T-helper 22 cell (primary cell): Measurements from ENCODE around the gene PNRC1.
"Not testable (repeated sequence)": the region's sequence is repeated elsewhere in the genome, so short reads cannot be mapped to it uniquely, and the experiment has no call there.

Source experiments
- DNase-seq: peaks from one replicate; pipeline ENCODE4 v3.0.0-alpha.2; 2020; ENCODE audit warnings: low read depth

Gene PNRC1

GRCh38 chr6:89059227-89059626 lies 21.3 kb upstream of the PNRC1 start:
- DNase-seq, result no peak

- DNase-seq, result no peak
Measured at GRCh38 chr6:89063881-89064280, 16.7 kb upstream of the PNRC1 start.

GRCh38 chr6:89064931-89065330 lies 15.6 kb upstream of the PNRC1 start:
- not testable (repeated sequence) for DNase-seq

GRCh38 chr6:89066121-89066520 lies 14.4 kb upstream of the PNRC1 start:
- DNase-seq, result not testable (repeated sequence)

GRCh38 chr6:89066940-89067646 lies 13.5 kb upstream of the PNRC1 start:
- DNase-seq, result no peak

GRCh38 chr6:89067796-89068195 lies 12.8 kb upstream of the PNRC1 start:
- DNase-seq, result no peak

- DNase-seq, result no peak
Measured at GRCh38 chr6:89068695-89069094, 11.9 kb upstream of the PNRC1 start.

GRCh38 chr6:89069536-89070163 lies 10.9 kb upstream of the PNRC1 start:
- no peak for DNase-seq

GRCh38 chr6:89071036-89071435 lies 9.5 kb upstream of the PNRC1 start:
- no peak for DNase-seq

GRCh38 chr6:89073014-89073620 lies 7.4 kb upstream of the PNRC1 start:
- no peak for DNase-seq

- no peak for DNase-seq
Measured at GRCh38 chr6:89073840-89074239, 6.7 kb upstream of the PNRC1 start.

- peak; percentile 14 for DNase-seq
Measured at GRCh38 chr6:89079511-89080234, 878 bp upstream of the PNRC1 start.

- DNase-seq, result peak; percentile 5
Measured at GRCh38 chr6:89081129-89081422, 525 bp downstream of the PNRC1 start.

- peak; percentile 97 for DNase-seq
Measured at GRCh38 chr6:89081423-89082322, 1.1 kb downstream of the PNRC1 start.

GRCh38 chr6:89082486-89082891 lies 1.9 kb downstream of the PNRC1 start:
- DNase-seq, result no peak

GRCh38 chr6:89084542-89084941 lies 4.0 kb downstream of the PNRC1 start:
- DNase-seq, result no peak

GRCh38 chr6:89084954-89085353 lies 4.4 kb downstream of the PNRC1 start:
- DNase-seq, result no peak

- DNase-seq, result no peak
Measured at GRCh38 chr6:89085409-89086205, 5.1 kb downstream of the PNRC1 start.

GRCh38 chr6:89087881-89088280 lies 7.3 kb downstream of the PNRC1 start:
- DNase-seq, result no peak

GRCh38 chr6:89098461-89098860 lies 17.9 kb downstream of the PNRC1 start:
- no peak for DNase-seq

GRCh38 chr6:89100114-89100513 lies 19.6 kb downstream of the PNRC1 start:
- DNase-seq, result no peak
